Measurements from ENCODE around the gene ACOXL. TPM values are rescaled to one million over a fixed set of nuclear protein-coding genes. Genes with fewer than 3 reads are reported as not detected.

Gene ACOXL
- total RNA-seq, 1 donor from 2014 or later = 1.2 TPM

GRCh38 chr2:111031546-111032478 lies 299.4 kb downstream of the ACOXL start:
- intact Hi-C loops (cut with micrococcal nuclease) = no loop called here

DNA sequence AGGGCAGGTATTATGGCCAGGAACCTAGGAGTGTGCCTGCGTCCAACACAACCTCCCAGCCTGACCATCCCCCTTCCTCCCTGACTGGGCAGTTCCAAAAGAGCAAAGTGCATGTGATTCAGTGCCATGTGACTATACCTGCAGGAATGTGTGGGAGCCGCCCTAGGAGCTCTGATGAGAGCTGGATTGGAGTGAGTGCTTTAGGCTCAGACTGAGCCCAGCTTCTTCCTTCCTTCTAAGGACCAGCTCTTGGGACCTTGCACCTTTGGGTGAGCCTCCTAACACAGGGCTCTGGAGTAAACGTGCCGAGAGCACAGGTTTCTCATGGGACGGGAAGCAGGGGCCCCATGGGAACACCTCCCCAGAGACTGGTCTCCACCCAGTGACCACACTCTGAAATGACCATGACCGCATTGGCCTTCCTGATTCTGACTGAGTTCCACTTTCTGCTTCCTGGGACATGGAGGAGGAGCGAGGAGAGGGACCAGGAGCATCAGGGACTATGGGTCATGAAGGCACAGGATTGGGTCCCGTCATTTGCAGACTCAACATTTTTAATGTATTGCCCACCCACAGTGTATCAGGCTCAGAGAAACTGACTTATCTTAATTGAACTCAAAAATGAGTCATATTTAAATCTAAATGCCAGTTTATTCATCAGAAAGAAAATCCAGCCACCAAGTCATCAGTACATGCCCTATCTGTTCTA lies 300.5 kb downstream of the ACOXL start:
- intact Hi-C loops (cut with micrococcal nuclease) = no loop called here

DNA sequence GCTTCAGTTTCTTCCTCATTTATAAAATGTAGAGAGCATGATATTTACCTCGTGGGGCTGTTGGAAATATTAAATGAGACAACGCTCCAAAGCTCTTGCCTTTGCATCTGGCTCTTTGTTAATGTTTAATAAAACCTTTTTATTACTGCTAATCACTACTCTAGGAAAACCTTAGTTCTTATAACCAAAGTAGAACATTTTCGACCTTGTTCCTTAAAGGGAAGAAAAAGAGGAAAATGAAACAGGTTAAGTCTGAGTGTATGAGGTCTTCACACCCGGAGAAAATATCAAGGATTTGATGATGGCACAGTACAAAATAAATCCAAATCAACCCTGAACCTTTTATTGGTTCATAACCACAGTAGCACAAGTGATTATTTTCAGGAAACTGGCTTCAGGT lies 301.8 kb downstream of the ACOXL start:
- intact Hi-C loops (cut with micrococcal nuclease) = no loop called here

DNA sequence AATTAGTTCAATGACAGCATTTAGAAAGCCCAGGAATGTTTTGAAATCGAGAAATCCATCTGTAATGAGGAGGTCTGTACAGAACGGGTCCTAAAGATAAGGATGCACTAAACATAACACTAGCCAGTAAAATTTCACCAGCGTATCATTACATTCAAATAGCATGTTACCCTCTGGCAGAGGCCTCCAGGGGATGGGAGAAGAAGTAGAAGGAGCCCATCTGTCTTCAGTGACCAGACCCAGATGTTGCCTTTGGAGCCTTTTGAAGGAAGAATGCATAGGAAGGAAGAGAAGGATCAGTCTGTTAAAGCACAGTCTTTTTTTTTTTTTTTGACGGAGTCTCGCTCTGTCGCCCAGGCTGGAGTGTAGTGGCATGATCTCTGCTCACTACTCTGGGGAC lies 302.2 kb downstream of the ACOXL start:
- intact Hi-C loops (cut with micrococcal nuclease) = no loop called here

DNA sequence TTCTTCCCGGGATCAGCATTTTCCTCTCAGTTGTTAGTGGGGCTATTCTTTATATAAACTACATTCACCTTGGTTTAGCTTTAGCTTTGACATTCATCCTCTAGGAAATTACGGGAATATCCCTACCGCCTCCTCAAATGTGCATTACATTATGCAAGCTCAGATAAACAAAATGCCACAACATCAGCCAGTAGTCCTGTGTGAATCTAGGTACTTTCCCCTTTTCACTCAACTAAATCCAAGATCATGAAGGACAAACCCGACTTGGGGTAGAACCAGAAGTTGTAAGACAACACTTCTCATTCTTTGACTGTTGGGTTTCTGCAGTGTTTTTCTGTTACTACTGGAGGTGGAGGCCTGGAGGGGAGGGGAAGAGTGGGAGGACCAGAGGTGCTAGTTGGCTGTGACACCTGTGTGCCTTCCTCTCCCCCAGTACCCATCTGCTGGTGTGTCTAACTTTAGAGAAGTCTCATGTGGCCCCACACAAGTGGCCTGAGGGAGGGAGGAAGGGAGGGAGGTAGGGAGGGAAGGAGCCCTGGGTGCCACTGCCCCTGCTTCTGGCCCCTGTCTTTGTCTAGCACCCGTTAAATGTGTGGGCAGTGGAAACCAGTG lies 303.6 kb downstream of the ACOXL start:
- intact Hi-C loops (cut with micrococcal nuclease) = no loop called here

- intact Hi-C loops (cut with micrococcal nuclease) = no loop called here
Observed at GRCh38 chr2:111037128-111037527, 304.8 kb downstream of the ACOXL start.

DNA sequence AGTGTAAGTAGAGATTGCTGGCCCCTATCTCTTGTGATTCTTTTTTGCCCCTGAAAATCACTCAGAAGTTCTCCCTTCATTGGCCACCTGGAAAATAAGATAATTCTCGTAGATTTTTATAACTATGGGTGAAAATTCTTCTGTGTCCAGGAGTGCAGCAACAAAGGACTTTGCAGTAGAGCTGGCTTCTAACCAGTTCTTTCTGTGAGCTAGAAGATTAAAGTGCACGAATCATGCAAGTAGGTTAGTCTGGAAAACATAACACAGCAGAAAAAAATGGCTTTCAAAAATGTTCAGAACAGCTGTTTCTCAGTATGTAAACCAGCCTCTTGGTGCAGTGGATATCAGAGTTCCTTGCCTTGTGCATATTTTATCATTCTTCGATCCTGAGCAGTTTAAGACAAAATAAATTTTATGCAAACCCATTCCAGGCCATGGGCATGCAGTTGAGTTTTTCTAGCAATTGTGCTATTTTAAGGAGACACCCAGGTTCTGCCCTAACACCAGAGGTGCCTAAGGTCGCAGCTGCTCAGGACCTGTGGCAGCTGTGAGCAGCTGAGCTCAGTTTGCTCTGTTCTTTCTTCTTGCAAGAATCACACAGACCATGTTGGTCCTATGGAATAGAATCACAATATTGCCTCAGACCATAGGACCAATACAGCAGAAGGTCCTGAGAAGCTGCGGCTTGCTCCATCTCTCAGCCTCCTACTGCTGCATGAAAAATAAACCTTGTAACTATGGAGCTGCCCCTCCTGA lies 307.4 kb downstream of the ACOXL start:
- intact Hi-C loops (cut with micrococcal nuclease) = no loop called here

- intact Hi-C loops (cut with micrococcal nuclease) = no loop called here
Observed at GRCh38 chr2:111041398-111042202, 309.2 kb downstream of the ACOXL start.

DNA sequence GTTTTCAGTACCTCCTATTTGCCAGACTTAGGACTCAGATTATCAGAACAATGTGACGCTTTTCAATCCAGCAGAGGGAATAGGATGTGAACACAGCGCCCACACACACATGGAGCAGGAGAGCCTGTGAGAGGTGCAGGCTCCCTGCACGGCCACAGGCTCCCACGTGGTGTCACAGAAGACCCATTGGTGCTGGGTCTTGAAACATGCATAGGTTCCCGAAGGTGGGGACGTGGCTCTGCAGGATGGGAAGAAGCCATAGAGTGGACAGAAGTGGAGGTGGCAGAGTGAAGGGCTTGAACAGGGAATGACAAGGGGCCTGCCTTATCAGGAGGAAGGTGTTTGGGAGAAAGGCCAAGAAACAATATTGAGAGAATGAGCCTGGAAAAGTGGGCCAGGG lies 309.9 kb downstream of the ACOXL start:
- intact Hi-C loops (cut with micrococcal nuclease) = no loop called here

DNA sequence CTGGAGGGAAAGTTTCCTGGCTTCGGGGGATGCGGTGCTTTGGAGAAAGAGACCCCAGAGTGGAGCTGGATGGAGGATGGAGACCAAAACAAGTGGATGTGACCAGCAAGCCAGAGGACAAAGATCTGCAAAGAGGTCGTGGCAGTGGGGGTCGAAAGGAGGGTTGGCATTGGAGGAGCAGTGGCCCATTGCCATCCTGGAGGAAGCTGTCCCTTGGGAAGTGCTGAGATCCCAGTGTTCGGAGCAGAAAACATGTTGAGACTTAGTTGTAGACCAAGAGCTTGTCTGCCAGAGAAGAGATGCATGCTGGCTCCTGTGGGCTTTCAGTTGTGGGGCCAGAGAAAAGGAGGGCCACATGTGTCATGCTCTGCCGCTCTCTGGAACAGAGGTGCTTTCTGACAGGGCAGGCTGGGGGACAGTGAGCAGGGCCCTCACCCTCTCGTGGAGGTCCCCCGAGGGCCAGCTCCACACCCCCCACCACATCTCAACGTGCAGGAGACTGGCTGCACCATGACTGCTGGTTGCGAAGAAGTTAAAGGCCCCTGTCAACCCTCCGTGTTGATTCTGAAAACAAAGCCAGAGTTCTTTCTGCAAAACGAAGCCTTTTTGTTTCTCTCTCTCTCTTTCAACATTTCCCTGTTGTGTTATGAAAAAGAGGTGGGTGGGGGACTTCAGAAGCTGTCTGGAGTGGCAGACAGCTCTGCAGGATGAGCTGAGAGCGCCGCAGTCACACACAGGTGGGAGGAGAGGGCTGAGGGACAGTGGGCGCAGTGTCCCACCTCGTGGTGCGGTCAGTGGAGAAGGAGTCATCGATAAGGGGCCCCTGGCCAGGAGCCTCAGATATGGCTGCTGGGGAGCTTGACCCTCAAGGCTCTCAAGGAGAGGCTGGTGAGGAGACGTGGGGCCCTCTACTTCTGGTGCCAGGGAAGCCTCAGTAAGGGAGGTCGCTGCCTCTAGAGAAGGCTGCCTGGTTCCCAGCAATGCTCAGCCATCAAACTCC lies 310.7 kb downstream of the ACOXL start:
- intact Hi-C loops (cut with micrococcal nuclease) = no loop called here

GRCh38 chr2:111044066-111044465 lies 311.7 kb downstream of the ACOXL start:
- intact Hi-C loops (cut with micrococcal nuclease) = no loop called here

DNA sequence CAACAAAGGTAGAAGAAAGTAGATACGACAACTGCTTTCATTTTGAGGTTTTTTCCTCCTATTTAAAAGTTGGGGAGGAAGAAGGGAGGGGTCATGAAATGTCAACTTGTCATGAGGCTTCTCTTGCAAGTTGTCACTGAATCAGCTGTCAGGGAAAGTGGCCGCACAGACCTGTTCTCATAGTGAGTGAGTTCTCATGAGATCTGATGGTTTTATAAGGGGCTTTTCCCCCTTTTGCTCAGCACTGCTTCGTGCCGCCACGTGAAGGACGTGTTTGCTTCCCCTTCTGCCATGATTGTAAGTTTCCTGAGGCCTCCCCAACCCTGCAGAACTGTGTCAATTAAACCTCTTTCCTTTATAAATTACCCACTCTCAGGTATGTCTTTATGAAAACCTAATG lies 312.9 kb downstream of the ACOXL start:
- intact Hi-C loops (cut with micrococcal nuclease) = loop anchor here (5.0 kb wide), 1 partner anchor 72 kb away; no protein-coding TSS in a partner anchor

- intact Hi-C loops (cut with micrococcal nuclease) = loop anchor here (5.0 kb wide), 1 partner anchor 71 kb away; no protein-coding TSS in a partner anchor
Observed at GRCh38 chr2:111045771-111046444, 313.5 kb downstream of the ACOXL start.

GRCh38 chr2:111046670-111047069 lies 314.3 kb downstream of the ACOXL start:
- intact Hi-C loops (cut with micrococcal nuclease) = loop anchor here (5.0 kb wide), 1 partner anchor 71 kb away; no protein-coding TSS in a partner anchor

DNA sequence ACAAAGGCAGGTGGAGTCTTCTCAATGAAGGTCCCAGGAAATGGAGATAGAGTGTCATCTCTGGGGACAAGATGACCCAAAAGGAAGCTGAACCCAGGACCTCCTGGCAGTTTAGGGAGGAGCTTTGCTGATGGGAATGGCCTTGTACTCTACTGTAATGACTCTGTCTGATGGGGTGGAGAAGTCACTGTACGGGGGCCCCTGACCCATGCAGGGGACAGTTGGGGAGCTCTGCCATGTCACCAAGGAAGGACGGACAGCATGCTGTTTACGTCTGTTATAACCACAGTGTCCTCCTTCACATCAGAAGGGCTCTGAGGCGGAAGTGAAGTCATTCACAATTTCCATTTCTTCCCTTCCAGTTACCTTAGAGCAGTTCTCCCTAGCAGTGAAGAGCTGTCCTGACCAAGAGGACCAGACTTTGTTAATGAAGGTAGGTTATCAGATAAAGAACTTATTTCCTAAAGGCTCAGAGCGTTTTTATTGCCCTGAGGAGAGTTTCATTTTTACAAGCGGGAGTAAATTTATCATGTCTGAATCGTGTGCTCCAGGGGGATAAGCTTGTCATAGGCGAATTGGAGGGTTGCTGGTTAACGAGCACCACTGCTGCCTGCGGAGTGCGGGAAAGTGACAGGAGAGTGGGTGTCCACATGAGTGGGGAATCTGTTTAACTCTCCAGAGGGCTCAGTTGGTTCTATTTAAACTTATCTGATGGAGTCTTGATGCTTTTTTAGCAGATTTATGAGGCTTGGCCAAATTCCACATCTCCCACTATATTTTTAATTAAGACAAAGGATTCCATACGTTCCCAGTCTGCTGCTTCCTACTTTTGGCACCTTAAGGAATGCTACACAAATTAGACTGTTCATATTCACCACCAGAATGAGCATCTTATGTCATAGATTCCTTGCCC lies 316.7 kb downstream of the ACOXL start:
- intact Hi-C loops (cut with micrococcal nuclease) = loop anchor here (5.0 kb wide), 1 partner anchor 68 kb away; no protein-coding TSS in a partner anchor

- intact Hi-C loops (cut with micrococcal nuclease) = loop anchor here (5.0 kb wide), 2 partner anchors 67 to 238 kb away; no protein-coding TSS in a partner anchor
Observed at GRCh38 chr2:111049792-111050640, 317.6 kb downstream of the ACOXL start.
